Activated B cell treated with CpG ODN at 0.5 μM for 24 hours (primary cell): Measurements from ENCODE around the gene MYLK4. TPM values are rescaled to one million over a fixed set of nuclear protein-coding genes. Genes with fewer than 3 reads are reported as not detected.

Experiments used
- ATAC-seq: fragments of 200-7000 bp; cut with Tn5 transposase; one replicate; pipeline ENCODE4 v1.10.0; 2021; ENCODE audit warnings: low read depth, mild to moderate bottlenecking, moderate library complexity
- CTCF ChIA-PET: fragments of 350-600 bp; sonication (Branson Sonifier 250); formaldehyde crosslinking; loops from one replicate; lab custom pipeline; 2021; ENCODE audit warnings: antibody characterized with exemption; lab: Charles Lee
- POLR2A ChIA-PET: fragments of 350-600 bp; sonication (Branson Sonifier 250); formaldehyde crosslinking; loops from one replicate; lab custom pipeline; 2021; ENCODE audit warnings: antibody characterized with exemption; lab: Charles Lee
- DNase-seq: peaks from one replicate; pipeline ENCODE4 v3.0.0; 2022
- H3K27ac Mint-ChIP-seq: one replicate; pipeline ENCODE4 v1.8.0; 2020; ENCODE audit warnings: mixed read lengths
- H3K27me3 Mint-ChIP-seq: one replicate; pipeline ENCODE4 v1.8.0; 2021; ENCODE audit warnings: mixed read lengths
- H3K36me3 Mint-ChIP-seq: one replicate; pipeline ENCODE4 v1.8.0; 2021; ENCODE audit warnings: low read depth, mixed read lengths
- H3K4me1 Mint-ChIP-seq: one replicate; pipeline ENCODE4 v1.8.0; 2021; ENCODE audit warnings: mixed read lengths
- H3K4me3 Mint-ChIP-seq: one replicate; pipeline ENCODE4 v1.8.0; 2020; ENCODE audit warnings: mild to moderate bottlenecking, mixed read lengths
- H3K9me3 Mint-ChIP-seq: one replicate; pipeline ENCODE4 v1.8.0; 2020; ENCODE audit warnings: mixed read lengths
- intact Hi-C: fragments of 100-400 bp; cut with micrococcal nuclease; formaldehyde crosslinking; loops from one replicate; pipeline ENCODE4 v1.15.1; 2024
- total RNA-seq: library from RNA; stranded (reverse); gene quantifications from 2 replicates; pipeline ENCODE4 v1.2.3, GENCODE V29; 2022
- TF ChIP-seq, protein P1 (sequence below): fragments of 200-600 bp; IDR thresholded peaks from one replicate; pipeline ENCODE4 v1.8.0; 2022; ENCODE audit warnings: antibody characterized with exemption, mild to moderate bottlenecking

The MYLK4 gene
- total RNA-seq, 1 donor from 2014 or later = 0.58 TPM

DNA sequence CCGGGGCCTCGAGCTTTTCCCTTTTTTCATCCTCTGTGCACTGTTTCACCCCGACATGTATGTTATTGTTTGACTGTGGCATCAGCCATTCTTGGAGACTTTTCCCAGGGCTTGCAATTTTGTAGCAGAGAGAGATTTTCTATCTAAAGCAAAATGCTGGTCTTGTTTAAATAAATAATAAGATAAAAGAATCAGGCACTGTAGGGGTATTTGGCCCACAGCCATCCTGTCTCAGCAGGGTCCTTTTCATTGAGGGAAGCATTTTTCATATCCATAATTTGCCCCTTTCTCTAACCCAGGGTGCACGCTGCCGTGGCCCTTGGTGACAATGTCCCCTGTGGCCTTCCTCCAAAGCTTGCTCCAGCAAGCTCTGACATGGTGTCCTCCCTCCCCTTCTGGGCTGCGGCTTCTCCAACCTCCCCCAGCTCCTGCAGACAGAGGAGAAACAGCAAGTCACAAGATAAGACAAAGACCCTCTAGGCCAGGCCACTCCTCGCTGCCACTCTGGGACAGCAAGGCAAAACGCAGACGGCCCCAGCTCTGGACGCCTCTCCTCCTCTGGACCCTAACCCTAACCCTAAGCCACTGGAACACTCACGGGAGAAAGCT is 117.6 kb downstream of the MYLK4 start:
- ATAC-seq = no peak
- TF ChIP-seq, protein P1, sequence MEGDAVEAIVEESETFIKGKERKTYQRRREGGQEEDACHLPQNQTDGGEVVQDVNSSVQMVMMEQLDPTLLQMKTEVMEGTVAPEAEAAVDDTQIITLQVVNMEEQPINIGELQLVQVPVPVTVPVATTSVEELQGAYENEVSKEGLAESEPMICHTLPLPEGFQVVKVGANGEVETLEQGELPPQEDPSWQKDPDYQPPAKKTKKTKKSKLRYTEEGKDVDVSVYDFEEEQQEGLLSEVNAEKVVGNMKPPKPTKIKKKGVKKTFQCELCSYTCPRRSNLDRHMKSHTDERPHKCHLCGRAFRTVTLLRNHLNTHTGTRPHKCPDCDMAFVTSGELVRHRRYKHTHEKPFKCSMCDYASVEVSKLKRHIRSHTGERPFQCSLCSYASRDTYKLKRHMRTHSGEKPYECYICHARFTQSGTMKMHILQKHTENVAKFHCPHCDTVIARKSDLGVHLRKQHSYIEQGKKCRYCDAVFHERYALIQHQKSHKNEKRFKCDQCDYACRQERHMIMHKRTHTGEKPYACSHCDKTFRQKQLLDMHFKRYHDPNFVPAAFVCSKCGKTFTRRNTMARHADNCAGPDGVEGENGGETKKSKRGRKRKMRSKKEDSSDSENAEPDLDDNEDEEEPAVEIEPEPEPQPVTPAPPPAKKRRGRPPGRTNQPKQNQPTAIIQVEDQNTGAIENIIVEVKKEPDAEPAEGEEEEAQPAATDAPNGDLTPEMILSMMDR = no peak
- ChIA-PET CTCF (interaction anchor here (1.9 to 5.9 kb wide), 4 partner anchors 11 to 1043 kb away, joined by 5 to 91 read pairs (median 19); no protein-coding TSS in a partner anchor), POLR2A (no interaction called here)
- no peaks in the 10 kb centered on the region for H3K9me3 Mint-ChIP-seq
- H3K27ac Mint-ChIP-seq = no peak overlapping the region
- H3K4me3 Mint-ChIP-seq = no peak overlapping the region
- DNase-seq = no peak
- H3K4me1 Mint-ChIP-seq = peaks cover 3% of the 10 kb centered on the region
- intact Hi-C loops = loop anchor here (5.0 to 10.0 kb wide), 2 partner anchors 122 to 436 kb away; partner anchors contain the start of gene MYLK4
- H3K27me3 Mint-ChIP-seq = no peaks in the 10 kb centered on the region
- no peaks in the 10 kb centered on the region for H3K36me3 Mint-ChIP-seq

DNA sequence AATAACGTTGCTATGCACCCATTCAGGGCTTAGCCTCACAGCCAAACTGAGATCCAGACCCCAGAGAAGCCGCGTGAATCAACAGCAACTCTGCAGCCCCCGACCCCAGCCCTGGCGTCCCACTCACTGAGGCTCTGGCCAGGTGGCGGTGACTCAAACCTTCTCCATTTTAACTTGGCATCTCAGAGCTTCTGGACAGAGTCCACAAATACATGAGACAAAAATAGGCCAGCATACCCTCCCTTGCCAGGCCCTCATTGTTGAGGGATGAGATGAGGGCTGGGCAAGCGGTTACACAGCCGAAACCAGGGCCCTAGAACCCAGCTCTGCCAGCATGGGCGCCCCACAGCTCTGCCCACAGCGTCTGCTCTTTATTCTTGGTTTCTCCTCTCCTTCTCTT is 118.4 kb downstream of the MYLK4 start:
- no peak overlapping the region for H3K4me3 Mint-ChIP-seq
- no peak overlapping the region for H3K27ac Mint-ChIP-seq
- ATAC-seq (no peak), DNase-seq (no peak)
- H3K27me3 Mint-ChIP-seq = no peaks in the 10 kb centered on the region
- H3K9me3 Mint-ChIP-seq = no peaks in the 10 kb centered on the region
- no peaks in the 10 kb centered on the region for H3K36me3 Mint-ChIP-seq
- ChIA-PET POLR2A (no interaction called here), CTCF (interaction anchor here (2.7 to 5.9 kb wide), 2 partner anchors 424 to 1035 kb away, joined by 17 to 91 read pairs; no protein-coding TSS in a partner anchor)
- H3K4me1 Mint-ChIP-seq = peaks cover 3% of the 10 kb centered on the region
- intact Hi-C loops = loop anchor here (5.0 to 10.0 kb wide), 2 partner anchors 122 to 435 kb away; partner anchors contain the start of gene MYLK4
- TF ChIP-seq, protein P1 = no peak

DNA sequence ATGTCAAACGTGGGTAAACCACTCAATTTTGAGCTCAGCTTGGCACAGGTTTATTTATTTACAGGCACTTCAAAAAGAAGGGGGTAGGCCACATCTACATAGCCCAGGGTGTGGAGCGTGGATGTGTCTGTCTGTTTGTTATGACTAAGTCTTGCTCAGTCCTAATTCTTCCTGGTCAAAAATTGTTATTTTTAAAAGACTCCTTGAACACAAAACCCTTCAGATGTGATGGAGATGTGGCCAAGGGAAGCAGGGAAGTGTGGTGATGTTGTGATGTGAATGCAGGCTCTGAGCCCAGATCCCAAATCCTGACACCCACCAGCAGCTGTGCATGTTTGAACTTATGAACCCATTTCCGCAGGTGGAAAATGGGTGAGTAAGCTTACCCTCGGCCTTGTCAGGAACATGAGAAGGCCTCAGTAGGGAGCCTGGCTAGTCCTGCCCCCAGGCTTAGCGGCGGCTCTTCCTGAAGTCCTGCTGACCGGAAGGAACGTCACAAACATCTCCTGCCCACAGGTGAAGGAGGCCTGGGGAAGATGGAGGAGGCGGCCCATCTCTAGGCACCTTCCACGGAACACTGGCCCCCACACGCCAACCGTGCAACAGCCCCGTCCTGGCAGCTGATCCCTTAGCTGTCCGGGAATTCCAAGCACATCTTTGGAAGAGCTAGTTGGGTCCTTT is 119.7 kb downstream of the MYLK4 start:
- Mint-ChIP-seq H3K4me1 (peaks cover 3% of the 10 kb centered on the region), H3K27ac (no peak overlapping the region), H3K9me3 (no peaks in the 10 kb centered on the region), H3K36me3 (no peaks in the 10 kb centered on the region), H3K27me3 (no peaks in the 10 kb centered on the region), H3K4me3 (no peak overlapping the region)
- DNase-seq (no peak), ATAC-seq (no peak)
- ChIA-PET POLR2A (no interaction called here), CTCF (interaction anchor here (5.9 kb wide), 1 partner anchor 1034 kb away, joined by 91 read pairs; no protein-coding TSS in a partner anchor)
- TF ChIP-seq, protein P1 = no peak
- intact Hi-C loops = loop anchor here (5.0 to 10.0 kb wide), 2 partner anchors 124 to 434 kb away; partner anchors contain the start of gene MYLK4

DNA sequence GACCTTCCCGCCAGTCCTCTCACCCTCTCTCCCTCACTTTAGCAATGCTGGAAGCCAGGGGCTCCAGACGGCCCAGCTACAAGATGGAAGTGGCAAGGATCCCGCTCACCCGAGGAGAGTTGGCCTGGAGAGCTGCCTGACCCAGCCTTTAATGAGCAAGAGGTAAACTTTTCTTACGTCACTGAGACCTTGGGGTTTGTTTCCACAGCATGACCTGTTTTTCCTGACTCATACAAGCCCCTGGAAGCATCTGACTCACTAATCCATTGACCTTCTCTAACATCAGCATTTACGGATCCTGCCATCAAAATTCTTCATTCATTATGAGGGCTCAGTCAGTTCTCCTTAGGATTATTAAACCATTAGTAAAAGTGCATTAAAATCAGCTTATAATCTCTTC is 120.4 kb downstream of the MYLK4 start:
- Mint-ChIP-seq H3K4me3 (no peak overlapping the region), H3K36me3 (no peaks in the 10 kb centered on the region), H3K4me1 (peaks cover 3% of the 10 kb centered on the region), H3K27ac (no peak overlapping the region), H3K27me3 (no peaks in the 10 kb centered on the region), H3K9me3 (no peaks in the 10 kb centered on the region)
- ChIA-PET CTCF (interaction anchor here (5.9 kb wide), 1 partner anchor 1033 kb away, joined by 91 read pairs; no protein-coding TSS in a partner anchor), POLR2A (no interaction called here)
- DNase-seq = no peak
- intact Hi-C loops = loop anchor here (5.0 to 10.0 kb wide), 2 partner anchors 124 to 433 kb away; partner anchors contain the start of gene MYLK4
- TF ChIP-seq, protein P1 = no peak
- no peak for ATAC-seq

DNA sequence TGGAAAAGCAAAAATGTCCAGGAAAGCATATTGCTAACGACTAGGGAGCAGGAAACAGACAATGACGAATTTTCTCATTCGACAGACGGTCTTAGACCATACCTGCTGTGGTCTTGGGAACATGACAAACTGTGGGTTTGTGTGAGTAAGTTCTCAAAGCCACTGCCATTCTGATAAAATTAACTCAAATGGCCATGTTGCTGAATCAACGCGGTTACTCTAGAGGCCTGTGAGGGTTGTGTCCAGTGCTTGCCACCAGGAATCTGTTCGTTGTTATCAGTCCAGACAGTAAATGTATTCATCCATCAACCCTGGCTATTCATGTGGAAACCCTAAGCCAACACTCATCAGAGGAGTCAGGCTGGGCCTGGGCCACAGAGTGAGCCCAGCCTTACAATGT is 124.3 kb downstream of the MYLK4 start:
- Mint-ChIP-seq H3K36me3 (no peaks in the 10 kb centered on the region), H3K9me3 (no peaks in the 10 kb centered on the region), H3K27me3 (no peaks in the 10 kb centered on the region), H3K27ac (no peak overlapping the region), H3K4me1 (no peaks in the 10 kb centered on the region), H3K4me3 (no peak overlapping the region)
- intact Hi-C loops = no loop called here
- DNase-seq (no peak), ATAC-seq (no peak)
- POLR2A ChIA-PET = no interaction called here
- CTCF ChIA-PET = no interaction called here
- TF ChIP-seq, protein P1 = no peak
